Measurements from ENCODE around the gene TET3. TPM values are rescaled to one million over a fixed set of nuclear protein-coding genes. Genes with fewer than 3 reads are reported as not detected.

Gene TET3
- total RNA-seq, 1 donor from 2014 or later = 2.3 TPM

DNA sequence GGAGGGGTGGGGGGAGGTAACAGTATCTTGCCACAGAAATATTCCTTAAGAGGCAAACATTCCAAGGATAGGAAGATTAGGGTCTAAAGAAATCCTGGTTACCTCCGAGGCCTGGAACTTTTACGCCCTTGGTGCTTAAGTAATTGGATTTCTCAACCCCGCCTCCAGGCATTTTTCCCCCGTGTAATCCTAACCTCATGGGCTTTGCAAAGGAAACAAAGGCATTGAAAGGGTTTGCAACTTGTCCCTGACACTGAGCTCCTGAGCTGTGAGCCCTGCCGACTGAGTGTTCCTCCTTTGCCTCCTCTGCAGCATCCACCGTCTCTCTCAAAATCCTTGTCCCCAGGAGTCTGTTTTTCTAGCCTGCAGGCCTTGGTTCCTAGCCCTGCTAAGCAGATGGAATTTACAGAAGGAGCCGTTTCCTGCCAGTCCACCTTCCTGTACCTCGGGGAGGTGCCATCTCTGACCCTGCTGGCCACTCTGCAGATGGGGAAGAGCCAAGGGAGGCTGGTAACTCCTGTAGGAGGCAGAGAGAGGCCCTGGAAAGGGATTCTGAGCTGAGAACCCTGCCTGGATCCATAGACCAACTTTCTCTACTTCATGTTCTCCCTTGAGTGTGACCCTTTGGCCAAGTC, 24.2 kb downstream of the TET3 start:
- Histone ChIP-seq H3K9me3 (replicated peaks) (no peaks in the 10 kb centered on the region), H3K4me3 (no peak overlapping the region), H3K36me3 (no peaks in the 10 kb centered on the region), H3K27ac (replicated peaks) (no peak overlapping the region), H3K27me3 (ENCODE audit: low read depth) (no peaks in the 10 kb centered on the region), H3K4me1 (peaks cover 58% of the 10 kb centered on the region)
- TF ChIP-seq, protein P1, sequence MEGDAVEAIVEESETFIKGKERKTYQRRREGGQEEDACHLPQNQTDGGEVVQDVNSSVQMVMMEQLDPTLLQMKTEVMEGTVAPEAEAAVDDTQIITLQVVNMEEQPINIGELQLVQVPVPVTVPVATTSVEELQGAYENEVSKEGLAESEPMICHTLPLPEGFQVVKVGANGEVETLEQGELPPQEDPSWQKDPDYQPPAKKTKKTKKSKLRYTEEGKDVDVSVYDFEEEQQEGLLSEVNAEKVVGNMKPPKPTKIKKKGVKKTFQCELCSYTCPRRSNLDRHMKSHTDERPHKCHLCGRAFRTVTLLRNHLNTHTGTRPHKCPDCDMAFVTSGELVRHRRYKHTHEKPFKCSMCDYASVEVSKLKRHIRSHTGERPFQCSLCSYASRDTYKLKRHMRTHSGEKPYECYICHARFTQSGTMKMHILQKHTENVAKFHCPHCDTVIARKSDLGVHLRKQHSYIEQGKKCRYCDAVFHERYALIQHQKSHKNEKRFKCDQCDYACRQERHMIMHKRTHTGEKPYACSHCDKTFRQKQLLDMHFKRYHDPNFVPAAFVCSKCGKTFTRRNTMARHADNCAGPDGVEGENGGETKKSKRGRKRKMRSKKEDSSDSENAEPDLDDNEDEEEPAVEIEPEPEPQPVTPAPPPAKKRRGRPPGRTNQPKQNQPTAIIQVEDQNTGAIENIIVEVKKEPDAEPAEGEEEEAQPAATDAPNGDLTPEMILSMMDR (IDR thresholded peaks at IDR 0.05; ENCODE audit: borderline replicate concordance) = no peak
- intact Hi-C loops (cut with micrococcal nuclease) = no loop called here
- DNase-seq = no peak

- H3K9me3 ChIP-seq (replicated peaks) = no peaks in the 10 kb centered on the region
- no peaks in the 10 kb centered on the region for H3K36me3 ChIP-seq
- H3K27me3 ChIP-seq (ENCODE audit: low read depth) = no peaks in the 10 kb centered on the region
- TF ChIP-seq, protein P1 (IDR thresholded peaks at IDR 0.05; ENCODE audit: borderline replicate concordance) = no peak
- H3K4me1 ChIP-seq = peaks cover 53% of the 10 kb centered on the region
- no peak for DNase-seq
- H3K27ac ChIP-seq (replicated peaks) = no peak overlapping the region
- intact Hi-C loops (cut with micrococcal nuclease) = no loop called here
- no peak overlapping the region for H3K4me3 ChIP-seq
Observed at GRCh38 chr2:74009577-74009976, 24.9 kb downstream of the TET3 start.

DNA sequence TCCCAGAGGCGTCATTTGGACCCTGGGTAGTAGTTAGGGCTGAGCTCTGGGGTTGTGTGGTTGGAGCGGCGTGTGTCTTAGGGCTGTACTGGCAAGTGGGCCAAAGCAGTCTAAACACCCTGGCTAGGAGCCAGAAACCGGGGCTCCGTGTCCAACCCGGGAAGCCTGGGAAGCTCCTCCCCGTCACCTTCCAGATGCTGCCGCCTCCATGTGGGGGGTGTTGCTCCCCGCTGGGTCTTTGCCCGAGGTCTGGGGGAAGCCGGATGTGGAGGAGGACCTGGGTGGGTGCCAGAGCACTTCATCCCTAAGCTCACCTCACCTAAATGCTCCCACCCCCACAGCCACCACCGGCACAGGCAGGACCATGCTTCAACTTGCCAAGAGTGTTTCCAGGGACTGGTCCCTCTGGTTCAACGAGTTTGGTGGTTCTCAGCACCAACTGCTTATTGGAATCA, 25.4 kb downstream of the TET3 start:
- intact Hi-C loops (cut with micrococcal nuclease) = no loop called here
- no peaks in the 10 kb centered on the region for H3K9me3 ChIP-seq (replicated peaks)
- no peak overlapping the region for H3K27ac ChIP-seq (replicated peaks)
- no peaks in the 10 kb centered on the region for H3K27me3 ChIP-seq (ENCODE audit: low read depth)
- no peak for DNase-seq
- TF ChIP-seq, protein P1 (IDR thresholded peaks at IDR 0.05; ENCODE audit: borderline replicate concordance) = no peak
- no peaks in the 10 kb centered on the region for H3K36me3 ChIP-seq
- H3K4me1 ChIP-seq = peaks cover 48% of the 10 kb centered on the region
- peak overlapping the region; percentile 3 for H3K4me3 ChIP-seq

DNA sequence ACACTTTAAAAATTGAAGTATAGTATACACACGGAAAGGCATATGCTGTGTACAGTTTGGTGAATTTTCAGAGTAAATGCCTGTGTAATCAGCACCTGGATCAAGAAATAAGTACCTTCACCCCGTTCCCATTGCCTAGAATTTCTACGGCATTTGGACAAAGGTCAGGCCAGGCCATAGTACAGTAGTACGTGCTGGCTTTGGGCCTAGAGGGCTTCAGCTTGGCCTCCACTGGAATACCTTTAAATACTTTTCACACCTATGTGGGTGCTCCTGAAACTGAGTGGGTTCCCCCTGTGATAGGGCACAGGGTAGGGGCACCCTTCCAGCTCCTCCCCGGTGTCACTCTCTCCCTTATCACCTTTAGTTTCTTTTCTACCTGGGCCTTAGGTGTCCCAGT, 26.5 kb downstream of the TET3 start:
- H3K9me3 ChIP-seq (replicated peaks) = no peaks in the 10 kb centered on the region
- no peak overlapping the region for H3K4me3 ChIP-seq
- no peak for DNase-seq
- intact Hi-C loops (cut with micrococcal nuclease) = no loop called here
- TF ChIP-seq, protein P1 (IDR thresholded peaks at IDR 0.05; ENCODE audit: borderline replicate concordance) = no peak
- no peaks in the 10 kb centered on the region for H3K36me3 ChIP-seq
- H3K27me3 ChIP-seq (ENCODE audit: low read depth) = no peaks in the 10 kb centered on the region
- H3K27ac ChIP-seq (replicated peaks) = no peak overlapping the region
- H3K4me1 ChIP-seq = peaks cover 36% of the 10 kb centered on the region

DNA sequence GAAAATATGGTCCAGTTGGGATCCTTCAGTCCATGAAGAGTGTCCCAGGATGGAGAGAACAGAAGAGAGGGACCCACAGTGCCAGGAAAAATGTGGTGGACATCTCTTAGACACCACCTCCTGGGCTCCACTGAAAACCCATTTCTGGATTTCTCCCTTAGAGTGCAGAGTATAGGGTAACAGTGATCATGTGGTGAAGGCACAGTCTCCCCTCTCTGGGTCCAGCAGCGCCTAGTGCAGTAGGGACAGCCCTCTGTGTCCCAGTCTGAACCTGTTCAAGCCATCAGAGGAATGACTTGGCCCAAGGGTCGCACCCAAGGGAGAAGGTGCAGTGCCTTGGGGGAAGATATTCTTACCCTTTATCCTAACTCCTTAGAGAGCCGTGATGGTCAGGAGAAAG, 30.1 kb downstream of the TET3 start:
- intact Hi-C loops (cut with micrococcal nuclease) = no loop called here
- Histone ChIP-seq H3K4me3 (no peak overlapping the region), H3K9me3 (replicated peaks) (no peaks in the 10 kb centered on the region), H3K4me1 (peaks cover 14% of the 10 kb centered on the region), H3K27ac (replicated peaks) (no peak overlapping the region), H3K27me3 (ENCODE audit: low read depth) (no peaks in the 10 kb centered on the region), H3K36me3 (no peaks in the 10 kb centered on the region)
- TF ChIP-seq, protein P1 (IDR thresholded peaks at IDR 0.05; ENCODE audit: borderline replicate concordance) = no peak
- no peak for DNase-seq

Measured in left ventricle myocardium inferior (tissue), 1 donor.